OCI-M2 (cell line): ENCODE results near the gene ZNF655.
"Not testable (repeated sequence)": the region's sequence is repeated elsewhere in the genome, so short reads cannot be mapped to it uniquely, and the experiment has no call there.

Experiments
- DNase-seq: peaks from one replicate; lab custom pipeline; 2025; ENCODE audit not compliant: unreplicated experiment; lab: John Stamatoyannopoulos, UW

ZNF655 gene

GRCh38 chr7:99558306-99559174 is at the start of gene ZNF655:
Gene ZNF655 (plus strand): TSS chr7:99558642. CDS start chr7:99560560, 1,918 bp downstream.
- no peak for DNase-seq

- DNase-seq, result no peak
Observed at GRCh38 chr7:99514050-99514449, 44.4 kb upstream of the ZNF655 start.

DNA sequence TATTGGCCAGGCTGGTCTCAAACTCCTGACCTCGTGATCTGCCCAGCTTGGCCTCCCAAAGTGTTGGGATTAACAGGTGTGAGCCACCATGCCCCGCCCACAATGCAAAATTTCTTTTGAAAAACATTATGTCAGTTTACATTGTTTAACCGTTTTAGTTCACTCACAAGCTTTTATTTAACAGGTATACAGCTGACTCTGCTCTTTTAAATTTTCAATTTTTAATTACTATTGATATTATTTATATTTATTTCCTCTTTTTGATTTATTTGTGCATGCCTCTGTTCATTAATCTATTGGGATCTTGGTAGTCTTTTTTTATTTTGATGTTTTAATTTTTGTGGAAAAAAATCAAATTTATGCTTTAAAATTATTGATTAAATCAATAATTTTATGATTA is 37.0 kb upstream of the ZNF655 start:
- no peak for DNase-seq

GRCh38 chr7:99525713-99526440 is 32.6 kb upstream of the ZNF655 start:
- no peak for DNase-seq

DNA sequence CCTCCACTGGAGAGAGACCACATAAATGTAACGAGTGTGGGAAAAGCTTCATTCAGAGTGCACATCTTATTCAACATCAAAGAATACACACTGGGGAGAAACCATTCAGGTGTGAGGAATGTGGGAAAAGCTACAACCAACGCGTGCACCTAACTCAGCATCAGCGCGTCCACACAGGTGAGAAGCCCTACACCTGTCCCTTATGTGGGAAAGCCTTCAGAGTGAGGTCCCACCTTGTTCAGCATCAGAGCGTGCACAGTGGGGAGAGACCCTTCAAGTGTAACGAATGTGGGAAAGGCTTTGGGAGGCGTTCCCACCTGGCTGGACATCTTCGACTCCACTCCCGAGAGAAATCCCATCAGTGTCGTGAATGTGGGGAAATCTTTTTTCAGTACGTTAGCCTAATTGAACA is 27.1 kb upstream of the ZNF655 start:
- no peak for DNase-seq

DNA sequence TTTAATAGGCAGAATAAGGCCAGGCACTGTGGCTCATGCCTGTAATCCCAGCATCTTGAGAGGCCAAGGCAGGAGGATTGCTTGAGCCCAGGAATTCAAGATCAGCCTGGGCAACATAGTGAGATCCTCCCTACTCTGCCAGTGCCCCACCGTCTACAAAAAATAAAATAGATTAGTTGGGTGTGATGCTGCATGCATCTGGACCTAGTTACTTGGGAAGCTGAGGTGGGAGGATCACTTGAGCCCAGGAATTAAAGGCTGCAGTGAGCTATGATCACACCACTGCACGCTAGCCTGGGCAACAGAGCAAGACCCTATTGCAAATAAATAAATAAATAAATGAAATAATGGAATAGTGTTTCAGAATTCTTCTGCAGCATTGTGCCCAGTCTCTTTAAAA is 22.8 kb upstream of the ZNF655 start:
- no peak for DNase-seq

- no peak for DNase-seq
Observed at GRCh38 chr7:99539213-99539811, 19.1 kb upstream of the ZNF655 start.

DNA sequence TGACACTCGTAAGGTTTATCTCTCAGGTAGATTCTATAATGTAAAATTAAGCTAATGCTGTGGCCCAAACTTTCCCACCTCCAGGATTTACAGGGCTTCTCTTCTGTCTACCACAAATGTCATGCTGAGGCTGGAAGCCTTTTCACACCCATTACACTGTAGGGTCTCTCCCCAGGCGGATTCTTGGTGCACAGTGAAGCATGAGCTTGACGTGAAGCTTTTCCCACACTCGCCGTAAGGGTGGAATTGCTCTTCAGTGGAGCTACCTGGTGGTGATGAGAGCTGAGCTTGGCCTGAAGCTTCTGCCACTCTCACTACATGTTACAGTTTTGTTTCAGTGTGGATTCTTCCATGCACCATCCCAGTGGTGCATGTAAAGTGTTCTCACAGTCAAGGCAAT is 17.9 kb upstream of the ZNF655 start:
- DNase-seq, result no peak

GRCh38 chr7:99541212-99541611 is 17.2 kb upstream of the ZNF655 start:
- no peak for DNase-seq

- no peak for DNase-seq
Observed at GRCh38 chr7:99543081-99543671, 15.3 kb upstream of the ZNF655 start.

- DNase-seq, result no peak
Observed at GRCh38 chr7:99543916-99544315, 14.5 kb upstream of the ZNF655 start.

DNA sequence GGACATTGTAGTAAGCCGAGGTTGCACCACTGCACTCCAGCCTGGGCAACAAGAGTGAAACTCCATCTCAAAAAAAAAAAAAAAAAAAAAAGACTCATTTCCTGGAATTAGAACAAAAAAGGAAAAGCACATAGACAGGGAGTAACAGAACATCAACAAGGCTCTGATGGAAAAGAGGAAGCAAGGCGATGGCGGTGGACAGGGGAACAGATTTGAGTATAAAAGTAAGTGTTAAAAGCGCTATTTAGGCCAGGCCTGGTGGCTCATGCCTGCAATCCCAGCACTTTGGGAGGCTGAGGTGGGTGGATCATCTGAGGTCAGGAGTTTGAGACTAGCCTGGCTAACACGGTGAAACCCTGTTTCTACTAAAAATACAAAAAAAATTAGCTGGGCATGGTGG is 13.1 kb upstream of the ZNF655 start:
- DNase-seq, result not testable (repeated sequence)

DNA sequence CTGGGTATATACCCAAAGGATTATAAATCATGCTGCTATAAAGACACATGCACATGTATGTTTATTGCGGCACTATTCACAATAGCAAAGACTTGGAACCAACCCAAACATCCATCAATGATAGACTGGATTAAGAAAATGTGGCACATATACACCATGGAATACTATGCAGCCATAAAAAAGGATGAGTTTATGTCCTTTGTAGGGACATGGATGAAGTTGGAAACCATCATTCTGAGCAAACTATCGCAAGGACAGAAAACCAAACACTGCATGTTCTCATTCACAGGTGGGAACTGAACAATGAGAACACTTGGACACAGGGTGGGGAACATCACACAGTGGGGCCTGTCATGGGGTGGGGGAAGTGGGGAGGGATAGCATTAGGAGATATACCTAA is 8.9 kb upstream of the ZNF655 start:
- not testable (repeated sequence) for DNase-seq

- no peak for DNase-seq
Observed at GRCh38 chr7:99551334-99551733, 7.1 kb upstream of the ZNF655 start.

- DNase-seq, result no peak
Observed at GRCh38 chr7:99551767-99552463, 6.5 kb upstream of the ZNF655 start, which contains the start of gene FAM200A. Gene FAM200A (minus strand): TSS chr7:99552114. CDS start chr7:99548407, 3,707 bp downstream.

DNA sequence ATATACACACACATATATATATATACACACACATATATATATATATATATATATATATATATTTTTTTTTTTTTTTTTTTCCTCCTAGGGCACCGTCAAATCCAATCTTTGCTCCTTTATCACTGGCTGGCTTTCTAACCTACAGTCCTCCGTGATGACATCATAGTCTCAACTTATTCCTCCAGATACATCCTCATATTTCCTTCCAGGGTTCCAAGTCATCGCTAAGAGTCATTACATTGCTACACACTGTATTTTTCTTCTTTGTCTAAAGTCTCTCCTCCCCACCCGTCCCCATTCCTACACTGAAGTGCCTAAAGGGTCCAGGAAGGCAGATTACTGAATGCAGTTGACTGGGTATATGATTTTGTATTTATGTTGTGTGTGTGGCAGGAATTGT is 5.4 kb upstream of the ZNF655 start:
- DNase-seq, result no peak

DNA sequence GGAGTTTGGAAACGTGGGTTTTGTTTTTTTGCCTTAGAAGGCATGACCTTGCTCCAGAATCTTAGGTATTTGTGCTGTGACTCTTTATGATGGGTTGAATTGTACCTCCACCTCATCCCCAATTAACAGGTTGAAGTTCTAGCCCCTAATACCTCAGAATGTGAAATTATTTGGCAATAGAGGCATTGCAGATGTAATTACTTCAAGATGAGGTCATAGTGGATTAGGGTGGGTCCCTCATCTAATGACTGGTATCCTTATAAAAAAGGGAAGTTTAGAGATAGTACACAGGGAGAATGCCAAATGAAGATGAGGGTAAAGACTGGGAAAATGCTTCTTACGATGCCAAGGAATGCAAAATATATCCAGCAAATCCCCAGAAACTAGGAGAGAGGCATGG is 3.5 kb upstream of the ZNF655 start:
- DNase-seq, result no peak

DNA sequence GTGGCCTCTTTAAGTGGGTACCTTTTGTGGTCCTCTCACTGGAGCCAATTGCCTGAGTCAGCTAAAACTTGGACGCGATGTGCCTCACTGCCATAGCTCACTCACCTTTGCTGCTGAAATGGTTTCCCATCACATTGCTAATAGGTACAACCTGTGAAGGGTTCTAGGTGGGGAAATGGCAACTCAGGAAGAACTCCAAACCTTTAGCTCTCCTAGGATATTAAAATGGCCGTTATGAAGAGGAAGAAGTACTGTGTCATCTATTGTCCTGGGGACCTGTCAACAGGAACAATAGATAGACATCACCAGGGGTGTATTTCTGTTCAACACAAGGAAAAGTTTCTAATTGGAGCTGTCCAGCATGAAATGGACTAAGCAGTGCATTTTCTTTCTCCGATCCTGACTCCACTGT is 1.2 kb upstream of the ZNF655 start:
- no peak for DNase-seq

DNA sequence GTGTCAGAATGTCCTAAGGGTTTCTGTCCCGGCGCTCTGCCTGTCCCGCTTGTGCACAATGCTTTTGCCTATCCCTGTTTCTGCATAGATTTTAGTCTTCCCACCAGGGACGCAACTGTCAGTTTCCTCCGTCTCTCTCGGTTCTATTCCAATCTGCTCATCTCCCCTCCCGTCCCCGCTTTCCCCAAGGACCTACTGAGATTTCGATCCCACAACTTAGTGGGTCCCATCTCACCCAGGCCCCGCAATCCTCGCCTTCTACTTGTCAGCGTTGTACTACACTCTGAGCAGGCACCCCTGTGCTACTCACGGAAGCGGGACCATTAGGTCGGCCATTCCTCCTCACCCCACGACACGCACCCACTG is 519 bp upstream of the ZNF655 start:
- no peak for DNase-seq

- no peak for DNase-seq
Observed at GRCh38 chr7:99559175-99559915, 903 bp downstream of the ZNF655 start.
